Measurements from ENCODE around the gene LINGO1. TPM values are rescaled to one million over a fixed set of nuclear protein-coding genes. Genes with fewer than 3 reads are reported as not detected.
A peak's percentile ranks its signal among the peaks of the same experiment; 100 is the strongest.

LINGO1 gene
- total RNA-seq, 1 donor from 2014 or later: 0.32 TPM

- peak; percentile 42 for ATAC-seq
Observed at GRCh38 chr15:77654975-77655374, 22.3 kb upstream of the LINGO1 start.

- ATAC-seq: no peak
Observed at GRCh38 chr15:77653832-77654480, 21.2 kb upstream of the LINGO1 start.

- no peak for ATAC-seq
Observed at GRCh38 chr15:77650265-77650664, 17.6 kb upstream of the LINGO1 start.

GRCh38 chr15:77649610-77650009, 16.9 kb upstream of the LINGO1 start:
- ATAC-seq: no peak

- no peak for ATAC-seq
Observed at GRCh38 chr15:77649017-77649416, 16.3 kb upstream of the LINGO1 start.

- no peak for ATAC-seq
Observed at GRCh38 chr15:77647961-77648360, 15.2 kb upstream of the LINGO1 start.

- ATAC-seq: peak; percentile 55
Observed at GRCh38 chr15:77646104-77646694, 13.5 kb upstream of the LINGO1 start.

- no peak for ATAC-seq
Observed at GRCh38 chr15:77645602-77646001, 12.9 kb upstream of the LINGO1 start.

GRCh38 chr15:77644543-77645247, 12.0 kb upstream of the LINGO1 start:
- ATAC-seq: no peak

- ATAC-seq: no peak
Observed at GRCh38 chr15:77643764-77644163, 11.1 kb upstream of the LINGO1 start.

- ATAC-seq: no peak
Observed at GRCh38 chr15:77642793-77643430, 10.2 kb upstream of the LINGO1 start.

- ATAC-seq: no peak
Observed at GRCh38 chr15:77641999-77642398, 9.3 kb upstream of the LINGO1 start.

GRCh38 chr15:77640615-77641014, 7.9 kb upstream of the LINGO1 start:
- no peak for ATAC-seq

- ATAC-seq: no peak
Observed at GRCh38 chr15:77639431-77639830, 6.7 kb upstream of the LINGO1 start.

- no peak for ATAC-seq
Observed at GRCh38 chr15:77637851-77638692, 5.4 kb upstream of the LINGO1 start.

- ATAC-seq: no peak
Observed at GRCh38 chr15:77636209-77636608, 3.5 kb upstream of the LINGO1 start.

- ATAC-seq: peak; percentile 48
Observed at GRCh38 chr15:77634266-77634962, 1.7 kb upstream of the LINGO1 start.

- no peak for ATAC-seq
Observed at GRCh38 chr15:77633913-77634265, 1.2 kb upstream of the LINGO1 start.

GRCh38 chr15:77633134-77633912, 611 bp upstream of the LINGO1 start:
- ATAC-seq: peak; percentile 91

- no peak for ATAC-seq
Observed at GRCh38 chr15:77631745-77632533, 773 bp downstream of the LINGO1 start.
